Measurements from ENCODE around the gene DPEP2.
A peak's percentile ranks its signal among the peaks of the same experiment; 100 is the strongest.
"Not testable (repeated sequence)": the region's sequence is repeated elsewhere in the genome, so short reads cannot be mapped to it uniquely, and the experiment has no call there.

Gene DPEP2

GRCh38 chr16:68005786-68006286 lies 6.6 kb upstream of the DPEP2 start:
- DNase-seq, result peak in 7 of 56 donors; percentile 2 to 50 (median 12)

DNA sequence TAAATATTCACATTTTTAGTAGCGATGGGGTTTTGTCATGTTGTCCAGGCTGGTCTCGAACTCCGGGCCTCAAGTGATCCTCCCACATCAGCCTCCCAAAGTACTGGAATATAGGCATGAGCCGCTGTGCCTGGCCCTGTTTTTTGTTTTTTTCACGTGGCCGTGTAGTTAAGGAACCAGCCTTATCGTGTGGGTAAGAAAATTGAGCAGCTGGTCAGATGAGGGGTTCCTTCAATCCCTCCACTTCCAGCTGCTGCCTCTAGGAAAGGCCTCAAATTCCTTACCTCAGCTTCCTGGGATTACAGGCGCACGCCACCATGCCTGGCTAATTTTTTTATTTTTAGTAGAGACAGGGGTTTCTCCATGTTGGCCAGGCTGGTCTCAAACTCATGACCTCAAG lies 5.9 kb upstream of the DPEP2 start:
- no peak for DNase-seq

DNA sequence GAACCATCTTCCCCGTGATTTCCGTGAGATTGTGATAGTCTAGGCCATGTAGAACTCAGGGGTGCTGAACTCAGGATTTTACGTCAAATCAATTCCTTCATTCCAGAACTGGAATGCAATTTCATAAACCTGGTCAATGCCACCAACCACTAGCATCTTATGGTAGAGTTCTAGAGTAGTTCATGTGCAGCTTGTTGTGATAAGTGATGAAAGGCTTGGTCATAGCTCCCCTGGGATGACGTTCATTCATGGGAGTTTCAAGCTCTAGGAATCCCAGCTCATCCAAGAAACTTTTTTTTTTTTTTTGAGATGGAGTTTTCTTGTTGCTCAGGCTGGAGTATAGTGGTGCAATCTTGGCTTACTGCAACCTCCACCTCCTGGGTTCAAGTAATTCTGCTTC lies 3.7 kb upstream of the DPEP2 start:
- DNase-seq, result no peak

DNA sequence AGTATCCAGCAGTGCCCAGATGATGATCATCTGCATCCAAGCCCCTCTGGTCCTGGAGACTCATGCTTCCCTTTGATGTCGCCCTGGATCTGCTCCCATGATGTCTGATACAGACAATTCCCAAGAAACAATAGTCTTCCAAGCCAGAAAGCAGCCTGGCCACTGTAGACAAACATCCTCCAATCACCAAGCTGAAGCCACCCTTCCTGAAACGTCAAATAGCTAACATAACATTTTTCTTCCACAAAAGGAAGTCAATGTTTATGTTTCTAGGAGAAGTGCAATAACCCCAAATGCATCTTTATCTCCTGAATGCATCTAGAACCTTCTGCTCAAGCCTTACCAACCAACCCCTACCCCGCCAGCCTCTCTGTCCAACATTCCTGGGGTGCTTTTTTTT lies 1.2 kb upstream of the DPEP2 start:
- DNase-seq, result no peak

DNA sequence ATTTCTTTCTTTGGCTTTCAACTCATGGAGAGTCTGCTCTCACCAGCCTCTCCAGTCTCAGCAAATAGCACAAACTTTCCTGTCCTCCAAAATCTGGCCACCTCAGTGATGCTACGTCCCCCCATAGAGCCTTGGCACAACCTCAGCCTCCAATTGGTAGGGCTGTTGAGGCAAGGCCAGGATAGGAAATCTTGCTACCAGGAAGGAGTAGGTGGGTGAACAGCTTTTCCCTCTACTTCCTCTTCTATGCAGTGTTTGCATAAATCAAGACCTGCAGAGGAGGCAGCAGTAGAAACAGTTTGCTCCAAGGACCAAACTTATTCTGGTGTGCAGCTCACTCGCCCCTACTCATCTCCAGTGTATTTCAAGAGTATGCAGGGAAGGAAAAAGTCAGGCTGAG lies 701 bp upstream of the DPEP2 start:
- no peak for DNase-seq

- DNase-seq, result not testable (repeated sequence)
Observed at GRCh38 chr16:67998231-67998778, 979 bp downstream of the DPEP2 start.

GRCh38 chr16:67996666-67997065 lies 2.6 kb downstream of the DPEP2 start:
- no peak for DNase-seq

DNA sequence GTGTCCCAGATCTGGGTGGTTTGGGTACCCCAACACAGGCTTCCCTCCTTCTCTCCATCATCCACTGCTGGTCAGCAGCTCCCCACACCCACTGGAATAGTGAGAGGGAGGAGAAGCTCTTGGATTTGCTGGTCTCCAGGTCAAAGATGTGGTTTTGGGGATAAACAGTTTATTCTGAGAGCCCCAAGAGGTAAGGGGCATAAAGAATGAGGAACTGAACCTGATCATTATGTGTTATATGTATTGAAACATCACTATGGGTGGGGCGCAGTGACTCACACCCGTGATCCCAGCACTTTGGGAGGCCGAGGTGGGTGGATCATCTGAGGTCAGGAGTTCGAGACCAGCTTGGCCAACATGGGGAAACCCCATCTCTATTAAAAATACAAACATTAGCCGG lies 3.9 kb downstream of the DPEP2 start:
- no peak for DNase-seq

DNA sequence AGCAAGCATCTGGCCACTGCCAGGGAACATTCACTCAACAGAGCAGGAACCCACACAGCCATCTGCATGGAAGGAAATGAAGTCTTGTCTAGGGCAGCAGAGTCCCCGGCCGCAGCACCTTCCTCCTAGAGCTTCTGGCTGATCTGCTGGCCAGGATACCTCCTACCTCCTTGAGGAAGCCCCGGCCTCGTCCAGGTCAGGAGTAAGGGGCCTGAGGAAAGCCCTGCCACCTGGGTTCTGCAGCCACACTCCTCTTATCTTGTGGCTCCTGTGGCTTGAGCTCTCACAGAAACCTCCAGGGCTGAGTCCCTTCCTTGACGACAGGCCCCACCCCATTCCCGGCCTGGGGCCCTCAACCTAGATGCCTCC lies 5.3 kb downstream of the DPEP2 start:
- not testable (repeated sequence) for DNase-seq

DNA sequence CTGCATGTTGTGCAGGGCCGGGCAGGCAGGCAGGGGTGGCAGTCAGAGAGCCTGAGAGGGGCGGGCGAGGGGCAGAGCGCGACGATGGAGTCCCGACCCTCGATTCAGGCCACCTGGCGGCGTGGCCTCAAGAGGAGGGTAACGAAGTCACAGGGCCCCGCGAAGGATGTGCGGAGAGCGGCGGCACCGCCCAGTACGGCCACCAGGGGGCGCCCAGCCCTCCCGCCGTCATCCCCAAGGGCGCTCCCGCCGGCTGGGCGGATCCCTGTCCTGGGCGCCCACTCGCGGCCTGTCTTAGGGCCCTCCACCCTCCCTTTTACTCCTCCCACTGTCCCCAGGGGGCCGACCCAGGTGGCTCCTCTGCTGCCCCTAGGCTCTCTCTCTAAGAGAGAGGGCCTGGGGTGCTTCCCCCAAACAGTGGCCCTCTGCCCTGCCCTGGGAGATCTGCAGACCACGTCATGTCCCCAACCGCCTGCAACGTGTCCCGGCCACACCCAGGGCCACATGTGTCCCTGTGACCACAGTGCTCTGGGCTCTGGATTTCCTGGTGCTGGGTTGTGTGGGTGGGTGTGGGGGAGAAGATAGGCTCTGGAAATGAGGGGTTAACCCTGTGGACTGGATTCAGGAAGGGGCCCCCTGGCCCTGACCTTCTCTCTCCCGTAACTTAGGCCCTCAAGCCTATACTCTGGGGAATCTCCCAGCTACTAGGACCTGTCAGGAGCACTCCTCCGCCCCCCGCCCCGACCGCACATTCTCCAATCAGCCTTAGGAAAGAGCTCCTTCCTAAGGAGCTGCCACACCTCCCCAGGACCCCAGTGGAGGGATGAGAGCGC lies 5.9 kb downstream of the DPEP2 start:
- peak in 40 of 56 donors; percentile 7 to 75 (median 36) for DNase-seq

- DNase-seq, result no peak
Observed at GRCh38 chr16:67992661-67993206, 6.5 kb downstream of the DPEP2 start.

DNA sequence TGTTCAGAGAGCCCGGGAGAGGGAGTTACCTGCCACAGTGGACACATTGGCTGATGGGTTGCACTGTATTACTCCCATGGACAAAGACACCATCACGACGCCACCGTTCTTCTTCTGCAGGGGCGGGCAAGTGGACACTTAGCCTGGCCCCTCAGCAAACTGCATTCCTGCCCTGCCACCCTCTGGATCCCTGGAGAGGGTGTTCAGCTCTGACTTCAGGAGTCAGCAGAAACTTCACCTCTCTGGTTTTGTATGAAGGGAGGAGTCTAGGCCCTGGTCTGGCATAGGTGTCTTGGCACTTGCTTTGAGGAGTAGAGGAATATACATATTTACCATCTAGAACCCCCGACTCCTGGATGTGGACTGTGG lies 9.3 kb downstream of the DPEP2 start:
- DNase-seq, result no peak

DNA sequence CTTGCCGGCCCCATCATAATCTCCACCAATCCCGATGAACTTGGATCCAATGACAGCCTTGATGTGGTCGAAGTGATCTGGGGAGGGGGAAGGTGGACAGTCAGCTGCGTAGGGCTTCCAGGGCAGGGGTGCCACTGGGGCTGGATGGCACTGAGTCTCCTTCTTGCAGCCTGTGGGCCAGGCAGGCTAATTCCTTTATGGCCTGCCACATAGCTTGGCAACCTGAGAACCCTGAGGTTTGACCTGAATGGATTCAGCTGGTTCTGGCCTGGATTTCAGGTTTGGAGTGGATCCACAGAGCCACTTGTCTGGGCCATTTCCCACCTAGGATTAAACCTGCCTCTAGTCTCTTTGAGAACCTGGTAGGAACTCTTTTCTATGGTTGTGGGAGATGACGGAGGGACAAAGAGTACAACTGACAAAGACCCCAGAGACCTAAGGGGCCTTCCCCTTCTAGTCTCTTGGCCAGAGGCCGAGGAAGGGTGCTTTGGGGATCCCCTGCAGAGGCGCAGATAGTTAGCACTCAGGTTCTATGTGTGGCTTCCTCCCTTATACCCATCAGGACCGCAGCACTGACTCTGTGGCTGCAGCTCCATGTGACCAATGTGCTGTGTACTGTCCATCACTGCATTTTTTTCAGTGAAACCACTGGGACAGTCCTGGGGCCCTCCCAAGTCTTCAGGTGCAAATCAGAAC lies 9.8 kb downstream of the DPEP2 start:
- no peak for DNase-seq

DNA sequence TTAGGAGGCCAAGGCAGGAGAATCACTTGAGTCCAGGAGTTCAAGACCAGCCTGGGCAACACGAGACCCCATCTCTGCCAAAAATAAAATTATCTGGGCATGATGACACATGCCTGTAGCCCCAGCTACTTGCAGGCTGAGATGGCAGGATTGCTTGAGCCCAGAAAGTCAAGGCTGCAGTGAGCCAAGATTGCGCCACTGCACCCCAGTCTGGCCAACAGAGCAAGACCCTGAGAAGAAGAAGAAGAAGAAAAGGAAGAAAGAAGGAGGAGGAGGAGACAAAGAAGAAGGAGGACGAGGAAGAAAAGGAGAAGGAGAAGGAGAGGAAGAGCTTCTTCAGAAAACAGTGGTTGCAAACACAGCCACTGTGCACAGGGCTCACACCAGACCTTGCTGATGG lies 10.6 kb downstream of the DPEP2 start:
- no peak for DNase-seq

DNA sequence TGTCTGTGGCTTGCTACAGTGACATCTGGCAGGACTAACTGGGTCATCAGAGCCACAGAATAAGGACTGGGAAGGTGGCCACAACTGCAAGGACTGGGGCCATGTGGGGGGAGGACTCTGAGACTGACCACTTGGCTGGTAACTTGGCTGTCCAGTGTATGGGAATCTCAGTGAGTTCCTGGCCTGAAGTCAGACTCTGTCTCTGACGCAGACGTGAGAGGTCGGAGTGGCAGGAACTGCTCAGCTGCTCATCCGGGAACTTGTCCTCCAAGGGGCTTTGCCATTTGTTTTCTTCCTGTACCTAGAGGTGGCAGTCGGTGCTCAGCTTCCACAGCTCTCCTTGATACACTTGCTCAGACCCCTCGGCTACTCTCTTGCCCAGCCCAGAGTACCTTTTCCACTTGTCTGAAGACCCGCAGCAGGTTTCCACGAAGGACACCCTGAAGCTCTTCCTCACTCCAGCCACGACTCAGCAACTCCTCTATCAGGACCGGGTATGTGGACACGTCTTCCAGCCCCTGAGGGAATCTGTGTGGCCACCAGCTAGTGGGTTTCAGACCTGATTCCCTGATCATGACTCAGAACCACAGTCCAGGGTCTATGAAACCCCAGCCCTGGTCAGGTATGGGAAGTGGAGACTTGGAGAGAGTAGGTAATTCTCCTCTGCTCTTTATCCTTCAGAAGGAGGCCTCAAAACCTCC lies 11.7 kb downstream of the DPEP2 start:
- DNase-seq, result peak in 24 of 56 donors; percentile 11 to 60 (median 26)

DNA sequence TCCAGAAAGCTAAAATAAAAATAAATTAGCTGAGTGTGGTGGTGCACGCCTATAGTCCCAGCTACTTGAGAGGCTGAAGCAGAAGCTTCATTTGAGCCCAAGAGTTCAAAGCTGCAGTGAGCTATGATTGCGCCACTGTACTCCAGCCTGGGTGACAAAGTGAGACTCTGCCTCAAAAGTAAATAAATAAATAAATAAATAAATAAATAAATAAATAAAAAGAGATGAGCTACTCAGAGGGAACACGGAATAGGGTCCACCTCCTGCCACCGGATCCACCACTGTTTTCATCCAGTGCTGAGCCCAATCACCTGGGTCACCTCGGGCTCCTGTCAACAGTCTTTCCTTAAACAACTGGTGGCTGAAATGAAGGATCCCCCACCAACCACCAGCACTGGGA lies 12.3 kb downstream of the DPEP2 start:
- no peak for DNase-seq

DNA sequence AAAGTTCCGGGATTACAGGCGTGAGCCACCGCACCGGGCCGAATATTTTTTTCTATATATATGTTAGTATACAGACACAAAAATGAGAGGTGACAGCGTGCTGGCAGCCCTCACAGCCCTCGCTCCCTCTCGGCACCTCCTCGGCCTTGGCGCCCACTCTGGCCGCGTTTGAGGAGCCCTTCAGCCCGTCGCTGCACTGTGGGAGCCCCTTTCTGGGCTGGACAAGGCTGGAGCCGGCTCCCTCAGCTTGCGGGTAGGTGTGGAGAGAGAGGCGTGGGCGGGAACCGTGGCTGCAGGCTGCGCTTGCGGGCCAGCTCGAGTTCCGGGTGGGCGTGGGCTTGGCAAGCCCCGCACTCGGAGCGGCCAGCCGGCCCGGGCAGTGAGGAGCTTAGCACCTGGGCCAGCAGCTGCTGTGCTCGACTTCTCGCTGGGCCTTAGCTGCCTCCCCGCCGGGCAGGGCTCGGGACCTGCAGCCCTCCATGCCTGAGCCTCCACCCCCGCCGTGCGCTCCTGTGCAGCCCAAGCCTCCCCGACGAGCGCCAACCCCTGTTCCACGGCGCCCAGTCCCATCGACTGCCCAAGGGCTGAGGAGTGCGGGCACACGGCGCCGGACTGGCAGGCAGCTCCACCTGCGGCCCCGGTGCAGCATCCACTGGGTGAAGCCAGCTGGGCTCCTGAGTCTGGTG lies 17.1 kb downstream of the DPEP2 start:
- no peak for DNase-seq

DNA sequence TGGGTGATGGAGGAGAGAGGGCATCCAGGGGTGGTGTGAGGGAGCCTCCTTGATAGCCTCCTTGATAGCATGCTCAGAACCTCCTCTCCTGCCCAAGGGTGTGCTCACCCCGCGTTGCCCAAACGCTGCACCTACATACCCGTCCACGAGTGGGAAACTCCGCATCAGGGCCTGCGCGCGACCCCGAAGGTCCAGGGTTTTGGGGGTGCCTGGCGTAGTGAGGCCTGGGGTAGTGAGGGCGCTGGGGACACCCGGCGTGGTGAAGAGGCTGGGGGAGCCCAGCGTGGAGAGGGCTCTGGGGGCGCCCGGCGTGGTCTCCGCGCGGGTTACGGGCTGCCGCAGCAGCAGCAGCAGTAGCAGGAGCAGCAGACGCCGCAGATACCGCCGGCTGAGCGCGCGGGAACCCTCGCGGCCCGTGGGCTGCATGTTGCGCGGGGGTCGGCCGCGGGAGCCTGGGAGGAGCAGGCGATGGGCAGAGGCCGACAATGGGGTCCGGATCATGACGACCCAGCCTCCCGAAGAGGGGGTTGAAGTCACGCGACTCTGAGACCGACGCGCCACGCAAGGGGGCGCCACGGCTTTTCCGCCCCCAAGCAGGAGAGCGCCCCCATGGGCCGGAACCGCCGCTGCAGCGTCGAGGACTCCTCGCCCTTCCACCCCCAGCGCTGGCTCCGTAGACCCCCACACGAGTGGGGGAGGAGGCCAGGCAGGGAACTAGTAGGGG lies 19.2 kb downstream of the DPEP2 start, which contains the start of gene DPEP3:
Gene DPEP3, minus strand, starts transcription at position 545 of the 724 bp plus-strand sequence. Its CDS starts 119 bp downstream, at position 426.
- no peak for DNase-seq

GRCh38 chr16:67977469-67978227 lies 21.6 kb downstream of the DPEP2 start:
- DNase-seq, result no peak

All from amygdala (tissue), 56 donors.